HUES64 (cell line): ENCODE results near the gene CDC42EP3.

Experiments used
- H3K27ac ChIP-seq: 2 replicates; pipeline ENCODE4 v1.7.0; 2013; ENCODE audit warnings: low read depth, low read length, inconsistent platforms
- H3K27me3 ChIP-seq: 2 replicates; pipeline ENCODE4 v1.6.1; 2013; ENCODE audit warnings: mild to moderate bottlenecking, low read length; ENCODE audit not compliant: insufficient read depth
- H3K36me3 ChIP-seq: 2 replicates; pipeline ENCODE4 v1.6.1; 2013; ENCODE audit warnings: mild to moderate bottlenecking, low read length; ENCODE audit not compliant: insufficient read depth
- H3K4me1 ChIP-seq: 2 replicates; pipeline ENCODE4 v1.6.1; 2013; ENCODE audit warnings: mild to moderate bottlenecking, low read length, moderate library complexity; ENCODE audit not compliant: insufficient read depth
- H3K4me3 ChIP-seq: 2 replicates; pipeline ENCODE4 v1.5.1; 2013; ENCODE audit warnings: mild to moderate bottlenecking, low read length, moderate library complexity
- H3K9ac ChIP-seq: 2 replicates; pipeline ENCODE4 v1.6.1; 2013; ENCODE audit warnings: mild to moderate bottlenecking, low read depth, low read length
- H3K9me3 ChIP-seq: 2 replicates; pipeline ENCODE4 v1.6.1; 2013; ENCODE audit warnings: low read depth, low read length; ENCODE audit not compliant: insufficient read depth
- WGBS: fragments of 150-250, 120-280 bp; methylation state at CpG from one replicate; pipeline ENCODE4 v1.1.7; 2013; ENCODE audit warnings: missing lambda C conversion rate; 5-methylcytosine and 5-hydroxymethylcytosine counted together

Gene CDC42EP3

GRCh38 chr2:37645362-37645761, 26.1 kb downstream of the CDC42EP3 start:
- no peak overlapping the region for H3K27ac ChIP-seq

GRCh38 chr2:37644191-37644590, 27.3 kb downstream of the CDC42EP3 start:
- WGBS: 92% methylated on average over 5 of the region's 5 CpGs
- Histone ChIP-seq H3K9ac (no peak overlapping the region), H3K9me3 (no peaks in the 10 kb centered on the region), H3K4me1 (0 out of 2 replicates have a peak, but pooled peaks cover 5% of the 10 kb centered on the region), H3K27me3 (no peaks in the 10 kb centered on the region), H3K4me3 (no peak overlapping the region), H3K27ac (no peak overlapping the region), H3K36me3 (peaks cover 75% of the 10 kb centered on the region)

More at GRCh38 chr2:37645362-37645761, 26.1 kb downstream of the CDC42EP3 start:
- Histone ChIP-seq H3K27me3 (no peaks in the 10 kb centered on the region), H3K4me3 (no peak overlapping the region), H3K9me3 (no peaks in the 10 kb centered on the region), H3K4me1 (0 out of 2 replicates have a peak, but pooled peaks cover 5% of the 10 kb centered on the region), H3K36me3 (peaks cover 75% of the 10 kb centered on the region), H3K9ac (no peak overlapping the region)
- WGBS: 95% methylated on average over 5 of the region's 6 CpGs

- H3K27me3 ChIP-seq: no peaks in the 10 kb centered on the region
- 0 out of 2 replicates have a peak, but pooled peaks cover 5% of the 10 kb centered on the region for H3K4me1 ChIP-seq
- no peak overlapping the region for H3K4me3 ChIP-seq
- no peak overlapping the region for H3K9ac ChIP-seq
- H3K27ac ChIP-seq: no peak overlapping the region
- H3K9me3 ChIP-seq: no peaks in the 10 kb centered on the region
- peaks cover 74% of the 10 kb centered on the region for H3K36me3 ChIP-seq
- 99% methylated on average over 5 of the region's 5 CpGs for WGBS
These were observed 27.7 kb downstream of the CDC42EP3 start for GRCh38 chr2:37643730-37644078.

- no peak overlapping the region for H3K27ac ChIP-seq
- H3K4me1 ChIP-seq: 0 out of 2 replicates have a peak, but pooled peaks cover 5% of the 10 kb centered on the region
- H3K9me3 ChIP-seq: no peaks in the 10 kb centered on the region
- H3K27me3 ChIP-seq: no peaks in the 10 kb centered on the region
- no peak overlapping the region for H3K4me3 ChIP-seq
- 95% methylated on average over 5 of the region's 6 CpGs for WGBS
- no peak overlapping the region for H3K9ac ChIP-seq
- peaks cover 68% of the 10 kb centered on the region for H3K36me3 ChIP-seq
These were observed 28.3 kb downstream of the CDC42EP3 start for GRCh38 chr2:37642907-37643729.

- Histone ChIP-seq H3K9ac (no peak overlapping the region), H3K36me3 (peaks cover 54% of the 10 kb centered on the region), H3K27me3 (no peaks in the 10 kb centered on the region), H3K9me3 (no peaks in the 10 kb centered on the region), H3K4me1 (0 out of 2 replicates have a peak, but pooled peaks cover 9% of the 10 kb centered on the region), H3K4me3 (no peak overlapping the region), H3K27ac (no peak overlapping the region)
- WGBS: 97% methylated on average over 7 of the region's 7 CpGs
These were observed 29.8 kb downstream of the CDC42EP3 start for GRCh38 chr2:37641582-37642171.

GRCh38 chr2:37639631-37640030, 31.8 kb downstream of the CDC42EP3 start:
- no peak overlapping the region for H3K4me3 ChIP-seq
- 0 out of 2 replicates have a peak, but pooled peaks cover 9% of the 10 kb centered on the region for H3K4me1 ChIP-seq
- H3K9ac ChIP-seq: no peak overlapping the region
- no peaks in the 10 kb centered on the region for H3K9me3 ChIP-seq
- no peaks in the 10 kb centered on the region for H3K27me3 ChIP-seq
- H3K27ac ChIP-seq: no peak overlapping the region
- 91% methylated on average over 3 of the region's 3 CpGs for WGBS
- H3K36me3 ChIP-seq: peaks cover 34% of the 10 kb centered on the region

- H3K27ac ChIP-seq: no peak overlapping the region
- peaks cover 28% of the 10 kb centered on the region; the same call in 1 of the 2 replicates for H3K36me3 ChIP-seq
- H3K27me3 ChIP-seq: no peaks in the 10 kb centered on the region
- 0 out of 2 replicates have a peak, but pooled peaks cover 9% of the 10 kb centered on the region for H3K4me1 ChIP-seq
- no peaks in the 10 kb centered on the region for H3K9me3 ChIP-seq
- WGBS: 99% methylated on average over 3 of the region's 3 CpGs
- H3K9ac ChIP-seq: no peak overlapping the region
- H3K4me3 ChIP-seq: no peak overlapping the region
These were observed 32.5 kb downstream of the CDC42EP3 start for GRCh38 chr2:37638973-37639372.

GRCh38 chr2:37637985-37638384, 33.5 kb downstream of the CDC42EP3 start:
- Histone ChIP-seq H3K9ac (no peak overlapping the region), H3K27me3 (no peaks in the 10 kb centered on the region), H3K27ac (no peak overlapping the region), H3K4me3 (no peak overlapping the region), H3K4me1 (0 out of 2 replicates have a peak, but pooled peaks cover 5% of the 10 kb centered on the region), H3K9me3 (no peaks in the 10 kb centered on the region), H3K36me3 (peaks cover 18% of the 10 kb centered on the region; the same call in 1 of the 2 replicates)
- 88% methylated on average over 2 of the region's 2 CpGs for WGBS

GRCh38 chr2:37637190-37637860, 34.1 kb downstream of the CDC42EP3 start:
- Histone ChIP-seq H3K36me3 (peaks cover 13% of the 10 kb centered on the region; the same call in 1 of the 2 replicates), H3K9ac (no peak overlapping the region), H3K9me3 (no peaks in the 10 kb centered on the region), H3K27ac (no peak overlapping the region), H3K27me3 (no peaks in the 10 kb centered on the region), H3K4me3 (no peak overlapping the region), H3K4me1 (0 out of 2 replicates have a peak, but pooled peaks cover 3% of the 10 kb centered on the region)
- 91% methylated on average over 5 of the region's 5 CpGs for WGBS

- Histone ChIP-seq H3K4me3 (no peak overlapping the region), H3K36me3 (peaks cover 6% of the 10 kb centered on the region; the same call in 1 of the 2 replicates), H3K9ac (no peak overlapping the region), H3K4me1 (0 out of 2 replicates have a peak, but pooled peaks cover 3% of the 10 kb centered on the region), H3K27me3 (no peaks in the 10 kb centered on the region), H3K9me3 (no peaks in the 10 kb centered on the region), H3K27ac (no peak overlapping the region)
- 93% methylated on average over 4 of the region's 4 CpGs for WGBS
These were observed 34.9 kb downstream of the CDC42EP3 start for GRCh38 chr2:37636381-37637066.
